Posterior cingulate gyrus (tissue), 11 donors: ENCODE results near the gene SP100.

Source experiments
- DNase-seq, 10 donors: peaks; one replicate each; pipeline versions ENCODE4 v3.0.0 to v3.0.0-alpha.2; 2020 to 2021; ENCODE audit warnings: mixed read lengths in 3 of 10
- intact Hi-C: fragments of 100-400 bp; cut with DNase I; formaldehyde crosslinking; loops from one replicate; pipeline ENCODE4 v1.15.1; 2023

Gene SP100

DNA sequence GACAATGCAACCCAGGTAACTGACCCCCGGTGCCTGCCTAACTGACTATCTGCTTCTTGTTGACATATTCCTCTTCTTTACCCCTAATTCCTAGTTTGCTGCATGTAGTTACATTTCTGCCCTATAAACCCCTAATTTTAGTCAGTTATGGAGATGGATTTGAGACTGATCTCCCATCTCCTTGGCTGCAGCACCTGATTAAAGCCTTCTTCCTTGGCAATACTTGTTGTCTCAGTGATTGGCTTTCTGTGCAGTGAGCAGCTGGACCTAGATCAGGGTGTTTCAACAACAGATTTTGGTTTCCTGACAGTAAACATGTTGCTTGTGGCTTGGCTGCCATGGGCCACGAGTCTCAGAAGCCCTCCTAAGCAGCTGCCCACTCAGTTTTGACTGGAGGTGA is 105.4 kb downstream of the SP100 start:
- intact Hi-C loops, result no loop called here
- DNase-seq, result no peak

DNA sequence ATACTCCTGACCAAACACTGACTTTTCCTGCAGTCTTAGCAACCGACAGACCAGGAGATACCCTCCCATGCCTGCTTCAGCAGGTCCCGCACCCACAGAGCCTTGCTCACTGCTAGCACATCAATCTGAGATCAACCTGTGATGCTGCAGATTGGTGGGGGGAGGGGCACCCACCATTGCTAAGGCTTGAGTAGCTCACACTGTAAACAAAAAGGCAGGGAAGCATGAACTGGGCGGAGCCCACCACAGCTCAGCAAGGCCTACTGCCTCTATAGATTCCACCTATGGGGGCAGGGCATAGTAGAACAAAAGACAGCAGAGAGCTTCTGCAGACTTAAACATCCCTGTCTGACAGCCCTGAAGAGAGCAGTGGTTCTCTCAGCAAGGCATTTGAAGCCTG is 109.7 kb downstream of the SP100 start:
- DNase-seq, result no peak
- intact Hi-C loops, result no loop called here

DNA sequence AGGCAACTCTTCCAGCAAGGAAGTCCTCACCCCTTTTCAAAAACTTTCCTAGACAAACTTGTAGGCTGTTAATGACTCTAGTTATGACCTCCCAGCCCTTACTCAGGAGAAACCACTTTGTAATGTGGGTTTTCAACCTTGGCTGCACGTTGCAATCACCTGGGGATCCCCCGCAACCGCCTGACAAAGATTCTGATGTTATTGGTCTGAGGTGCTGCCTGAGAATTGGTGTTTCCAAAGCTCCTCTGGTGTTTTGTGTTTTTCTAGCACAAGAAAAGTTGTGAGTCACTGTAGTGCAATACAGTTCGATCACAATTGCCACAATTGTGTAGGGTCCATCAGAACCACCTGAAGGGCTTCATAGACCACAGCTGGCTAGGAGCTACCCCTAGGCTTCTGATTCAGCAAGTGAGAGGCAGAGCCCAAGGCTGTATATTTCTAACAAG is 121.6 kb downstream of the SP100 start:
- intact Hi-C loops, result no loop called here
- no peak for DNase-seq

DNA sequence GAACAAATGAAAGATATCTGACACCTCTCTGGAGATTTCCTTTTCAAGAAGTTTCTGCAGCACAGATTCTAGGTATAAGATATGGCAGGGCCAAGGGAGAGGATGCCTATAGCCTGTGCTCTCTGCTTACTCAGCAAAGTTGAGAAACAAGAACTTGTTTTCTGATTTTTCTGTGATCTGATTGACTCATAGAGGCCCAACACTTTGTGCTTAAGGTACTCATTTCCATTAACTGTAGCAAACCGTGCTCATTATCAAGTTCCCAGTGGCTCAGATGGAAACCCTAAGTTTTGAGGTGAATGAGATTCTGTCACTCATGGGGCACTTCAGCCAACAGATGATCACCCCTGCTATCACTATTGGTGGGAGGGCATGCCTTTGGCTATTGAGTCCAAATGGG is 124.3 kb downstream of the SP100 start:
- no peak for DNase-seq
- intact Hi-C loops, result no loop called here

DNA sequence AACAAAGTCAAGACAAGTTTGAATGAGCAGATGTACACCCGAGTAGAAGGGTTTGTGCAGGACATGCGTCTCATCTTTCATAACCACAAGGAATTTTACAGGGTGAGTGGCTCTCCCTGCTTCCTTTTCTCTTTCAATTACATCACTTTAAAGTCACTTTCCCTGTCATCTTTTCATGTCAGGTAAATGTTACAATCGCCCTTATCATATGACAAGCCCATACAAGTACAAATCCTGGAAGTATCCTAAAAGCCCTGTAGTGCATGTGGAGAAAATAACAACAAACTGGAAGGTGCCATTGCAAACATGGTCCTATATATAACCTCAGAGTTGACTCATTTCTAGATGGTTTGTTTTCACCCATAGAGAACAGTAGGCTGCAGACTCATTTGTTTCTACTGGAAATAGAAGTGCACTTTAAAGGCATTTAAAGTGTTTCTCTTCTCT is 126.0 kb downstream of the SP100 start:
- intact Hi-C loops, result no loop called here
- DNase-seq, result no peak

DNA sequence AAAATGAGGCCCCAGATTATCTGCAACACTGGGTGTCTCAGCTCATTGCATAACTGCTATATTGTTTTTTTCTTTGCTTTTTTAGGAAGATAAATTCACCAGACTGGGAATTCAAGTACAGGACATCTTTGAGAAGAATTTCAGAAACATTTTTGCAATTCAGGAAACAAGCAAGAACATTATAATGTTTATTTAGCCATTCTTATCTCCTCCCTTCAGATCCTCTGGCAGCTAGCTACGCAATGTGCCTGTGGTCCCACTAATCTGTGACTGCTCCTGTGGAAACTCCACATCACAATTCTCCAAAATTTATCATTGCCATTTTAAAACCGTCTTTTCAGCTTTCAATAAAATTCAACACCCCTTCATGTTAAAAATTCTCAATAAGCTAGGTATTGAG is 126.8 kb downstream of the SP100 start:
- intact Hi-C loops, result no loop called here
- DNase-seq, result no peak

DNA sequence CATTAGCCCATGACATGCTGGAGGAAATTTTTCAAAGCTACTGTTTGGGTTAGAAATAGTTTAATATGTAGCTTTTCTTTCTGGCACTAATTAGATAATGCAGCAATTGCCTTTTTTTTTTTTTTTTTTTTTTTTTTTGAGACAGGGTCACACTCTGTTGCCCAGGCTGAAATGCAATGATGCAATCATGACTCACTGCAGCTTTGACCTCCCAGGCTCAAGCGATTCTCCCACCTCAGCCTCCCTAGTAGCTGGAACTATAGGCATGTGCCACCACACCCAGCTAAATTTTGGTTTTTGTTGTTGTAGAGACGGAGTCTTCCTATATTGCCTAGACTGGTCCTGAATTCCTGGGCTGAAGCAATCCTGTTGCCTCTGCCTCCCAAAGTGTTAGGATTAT is 136.2 kb downstream of the SP100 start:
- DNase-seq, result no peak
- intact Hi-C loops, result no loop called here

DNA sequence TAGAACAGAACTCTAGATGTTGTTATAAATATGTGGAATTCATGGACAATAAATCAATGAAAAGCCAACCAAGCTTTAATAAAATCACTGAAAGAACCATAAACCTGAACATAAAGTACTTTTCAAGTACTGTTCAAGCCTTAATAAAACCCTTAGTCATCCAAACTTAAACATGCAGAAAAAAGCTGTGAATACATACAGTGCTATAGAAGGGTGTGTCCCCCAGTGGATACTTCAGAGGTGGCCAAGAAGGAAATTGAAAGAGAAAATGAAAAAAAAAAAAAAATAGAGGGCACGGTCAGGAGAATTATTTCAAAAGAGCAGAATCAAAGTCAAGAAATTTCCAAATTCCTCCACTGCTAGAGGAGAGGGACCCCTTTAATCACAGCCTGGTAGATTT is 141.1 kb downstream of the SP100 start:
- no peak for DNase-seq
- intact Hi-C loops, result no loop called here

DNA sequence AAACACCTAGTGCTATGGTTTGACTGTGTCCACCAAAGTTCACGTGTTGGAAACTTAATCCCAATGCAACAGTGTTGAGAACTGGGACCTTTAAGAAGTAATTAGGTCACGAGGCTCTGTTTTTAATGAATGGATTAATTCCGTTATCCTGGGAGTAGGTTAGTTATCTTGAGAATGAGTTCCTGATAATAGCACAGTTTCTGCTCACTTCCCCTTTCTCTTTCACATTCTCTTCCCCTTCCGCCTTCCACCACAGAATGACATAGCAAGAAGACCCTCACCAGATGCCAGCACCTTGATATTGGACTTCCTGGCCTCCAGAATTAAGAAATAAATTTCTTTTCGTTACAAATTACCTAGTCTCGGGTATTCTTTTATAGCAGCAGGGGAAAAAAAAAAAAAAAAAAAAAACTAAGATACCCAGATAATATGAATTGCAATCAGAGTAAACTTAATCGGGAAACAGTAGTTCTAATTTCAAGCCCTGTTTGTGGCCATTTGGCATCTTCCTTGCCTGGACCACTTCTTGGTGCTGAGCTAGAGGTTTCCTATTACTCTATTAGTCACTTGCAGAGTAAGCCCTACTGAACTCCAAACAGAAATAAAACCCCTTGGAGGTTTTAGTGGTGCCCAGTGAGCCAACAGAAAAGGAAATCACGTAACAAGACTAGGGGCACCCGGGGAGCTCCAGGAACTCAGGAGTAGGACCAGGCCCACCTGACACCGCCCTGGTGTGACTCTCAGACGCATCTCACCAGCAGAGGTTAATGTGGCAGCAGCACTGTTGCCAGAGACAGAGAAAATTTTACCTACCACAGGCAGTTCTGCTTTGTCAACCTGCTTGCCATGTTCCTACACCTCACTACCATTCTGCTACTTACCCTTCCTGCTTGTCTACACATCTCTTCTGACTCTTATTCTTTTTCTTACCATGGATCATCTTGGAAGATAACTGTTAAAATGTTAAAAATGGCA is 149.1 kb downstream of the SP100 start:
- intact Hi-C loops, result no loop called here
- no peak for DNase-seq

DNA sequence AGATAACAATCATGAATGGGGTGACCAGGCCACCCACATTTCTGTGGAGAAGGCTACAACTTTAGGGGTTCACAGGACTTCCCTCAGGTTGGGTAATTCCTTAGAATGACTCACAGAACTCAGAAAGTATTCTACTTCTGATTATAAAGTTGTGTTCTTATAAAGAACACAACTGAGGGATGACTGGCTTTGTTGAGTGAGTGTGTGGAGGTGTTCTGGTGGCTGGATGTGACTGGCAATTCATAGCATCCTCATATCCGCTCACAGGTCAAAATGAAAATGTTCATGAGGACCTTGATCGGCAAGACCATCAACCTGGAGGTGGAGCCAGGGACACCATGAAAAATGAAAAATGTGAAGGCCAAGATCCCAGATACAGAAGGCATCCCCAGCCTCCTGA is 153.3 kb downstream of the SP100 start:
- no peak for DNase-seq
- intact Hi-C loops, result no loop called here

DNA sequence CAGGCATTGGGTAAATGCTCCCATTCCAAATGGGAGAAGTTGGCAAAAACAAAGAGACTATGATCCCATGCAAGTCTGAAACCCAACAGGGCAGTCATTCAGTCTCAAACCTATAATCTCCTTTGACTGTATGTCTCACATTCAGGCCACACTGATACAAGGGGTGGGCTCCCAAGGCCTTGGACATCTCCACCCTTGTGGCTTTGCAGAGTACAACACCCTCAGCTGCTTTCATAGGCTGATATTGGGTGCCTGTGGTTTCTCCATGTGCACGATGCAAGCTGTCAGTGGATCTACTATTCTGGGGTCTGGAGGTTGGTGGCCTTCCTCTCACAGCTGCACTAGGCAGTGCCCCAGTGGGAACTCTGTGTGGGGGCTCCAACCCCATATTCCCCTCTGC is 155.0 kb downstream of the SP100 start:
- intact Hi-C loops, result no loop called here
- no peak for DNase-seq

DNA sequence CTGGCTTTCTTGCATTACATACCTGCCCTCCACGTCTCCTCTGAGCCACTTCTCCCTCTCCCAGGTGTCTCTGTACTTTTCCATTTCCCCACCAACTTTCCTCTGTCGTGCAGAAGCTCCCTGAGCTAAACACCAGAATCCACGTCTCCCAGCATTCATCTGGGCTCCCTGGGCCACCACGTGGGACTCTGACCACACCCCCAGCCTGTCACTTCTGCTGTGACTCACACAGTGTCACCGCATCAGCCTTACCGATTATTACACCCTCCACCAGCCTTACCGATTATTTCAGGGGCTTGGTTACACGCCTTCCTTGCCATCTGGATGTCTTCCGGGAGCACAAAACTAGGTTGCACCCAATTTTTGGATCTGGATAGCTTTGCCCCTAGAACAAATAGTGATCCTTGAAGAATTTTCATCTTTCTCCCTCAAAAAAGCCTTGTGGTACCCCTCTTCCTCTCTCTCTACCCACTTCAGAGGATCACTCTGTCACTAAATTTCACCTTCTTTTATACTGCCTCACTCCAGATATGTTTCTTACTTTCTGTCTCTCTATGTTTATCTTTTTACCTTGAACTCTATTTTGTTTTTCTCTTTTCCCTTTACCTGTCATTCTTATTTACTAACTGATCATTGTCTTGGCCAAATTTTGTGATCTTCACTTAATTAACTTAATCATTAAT is 159.8 kb downstream of the SP100 start:
- intact Hi-C loops, result no loop called here
- DNase-seq, result no peak

DNA sequence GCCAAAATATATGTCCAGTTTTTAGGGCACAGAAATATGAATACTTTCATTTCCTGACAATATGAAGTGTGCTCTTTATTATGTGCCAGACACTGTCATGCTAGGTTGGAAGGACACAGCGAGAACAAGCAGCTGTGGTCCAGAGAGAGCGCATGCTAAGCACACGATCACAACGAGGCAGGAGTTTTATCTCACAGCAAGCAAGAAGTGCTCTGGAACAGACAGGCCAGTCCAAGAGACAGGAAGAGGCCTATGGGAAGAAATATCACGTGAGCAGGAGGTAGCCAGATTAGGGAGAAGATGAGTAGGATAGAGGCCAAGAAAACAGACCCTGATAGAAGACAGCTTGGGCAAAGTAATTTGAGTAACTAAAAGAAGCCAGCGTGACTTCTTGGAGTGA is 161.1 kb downstream of the SP100 start:
- DNase-seq, result no peak
- intact Hi-C loops, result no loop called here

DNA sequence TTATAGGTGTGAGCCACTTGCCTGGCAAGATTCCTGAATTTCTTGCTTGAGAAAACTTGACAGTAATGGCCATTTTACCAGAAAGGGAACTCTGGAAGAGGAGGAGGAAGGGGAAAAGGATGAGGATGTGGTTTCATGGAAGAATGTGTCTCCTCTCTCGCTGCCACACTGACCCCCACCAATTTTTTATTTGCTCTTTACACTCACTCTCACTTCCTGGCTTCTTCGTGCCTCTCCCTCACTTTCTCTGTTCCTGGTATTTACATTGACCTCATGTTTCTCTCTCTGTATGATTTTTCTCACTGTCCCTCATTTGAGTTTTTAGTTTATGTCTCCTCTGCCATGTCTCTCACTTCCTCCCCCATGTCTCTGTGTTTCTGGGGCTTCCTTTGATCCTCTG is 162.1 kb downstream of the SP100 start:
- no peak for DNase-seq
- intact Hi-C loops, result no loop called here

DNA sequence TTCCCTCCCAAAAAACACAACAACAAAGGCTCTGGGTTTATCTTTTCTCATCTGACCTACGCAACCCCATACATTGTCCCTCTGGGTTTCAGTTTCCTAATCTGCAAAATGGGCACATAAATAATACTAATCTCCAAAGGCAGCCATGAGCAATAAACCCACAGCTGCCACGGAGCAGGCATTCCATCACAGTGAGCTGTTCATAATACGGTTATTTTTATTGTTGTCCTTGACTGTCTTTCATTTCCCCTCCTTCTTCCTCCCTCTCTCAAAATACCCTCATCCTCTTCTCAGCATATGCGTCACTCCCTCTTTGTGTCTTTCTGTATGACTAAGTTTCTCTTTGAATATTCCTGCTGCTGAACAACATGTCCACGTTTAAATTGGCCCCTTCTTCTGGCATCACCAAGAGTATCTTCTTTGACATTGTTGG is 166.9 kb downstream of the SP100 start:
- no peak for DNase-seq
- intact Hi-C loops, result no loop called here

DNA sequence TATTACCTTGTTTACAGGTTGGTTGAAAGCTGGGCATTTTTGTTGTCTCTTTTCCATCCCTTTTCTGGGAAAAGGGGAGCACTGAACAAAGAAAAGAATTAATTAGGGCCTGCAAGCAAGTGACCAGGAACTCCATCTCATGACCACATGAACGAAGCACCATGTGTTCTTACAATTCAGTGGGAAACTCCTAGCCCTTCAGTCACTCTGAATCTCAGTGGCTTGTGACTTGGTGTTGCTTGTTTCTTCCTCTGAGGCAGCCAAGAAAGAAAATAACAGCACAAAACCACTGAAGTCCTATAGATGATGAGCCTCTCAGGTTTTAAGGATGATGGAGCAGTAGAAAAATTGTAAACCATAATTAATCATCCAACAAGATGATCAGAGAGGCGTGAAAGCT is 167.6 kb downstream of the SP100 start:
- DNase-seq, result no peak
- intact Hi-C loops, result no loop called here

DNA sequence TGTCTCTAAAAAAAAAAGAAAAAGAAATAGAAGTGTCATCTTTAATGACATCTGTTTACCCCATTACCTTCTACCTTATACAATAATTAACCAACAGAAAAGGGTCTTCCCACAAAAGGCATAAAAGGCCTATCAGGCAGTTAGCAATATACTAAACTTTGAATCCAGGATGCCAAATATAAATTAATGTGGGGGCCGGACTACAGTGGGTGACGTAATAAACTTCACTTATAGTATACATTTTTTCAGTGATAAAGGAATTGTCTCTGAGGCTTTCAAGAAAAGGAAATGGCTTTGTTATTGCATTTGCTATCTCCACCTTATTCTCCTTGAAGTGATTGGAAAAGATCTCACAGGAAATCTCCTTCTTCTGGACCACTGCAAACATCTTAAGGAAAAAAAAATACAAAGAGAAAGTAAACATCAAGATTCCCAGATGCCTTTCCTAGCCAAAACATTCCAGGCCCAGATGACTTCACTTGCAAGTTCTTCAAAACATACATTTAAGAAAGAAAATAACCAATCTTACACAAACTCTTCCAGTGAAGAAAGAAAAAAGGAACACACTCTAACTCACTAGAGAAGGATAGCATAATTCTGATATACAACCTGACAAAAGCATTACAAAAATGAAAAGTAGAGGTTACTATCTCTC is 170.5 kb downstream of the SP100 start:
- intact Hi-C loops, result no loop called here
- DNase-seq, result no peak

DNA sequence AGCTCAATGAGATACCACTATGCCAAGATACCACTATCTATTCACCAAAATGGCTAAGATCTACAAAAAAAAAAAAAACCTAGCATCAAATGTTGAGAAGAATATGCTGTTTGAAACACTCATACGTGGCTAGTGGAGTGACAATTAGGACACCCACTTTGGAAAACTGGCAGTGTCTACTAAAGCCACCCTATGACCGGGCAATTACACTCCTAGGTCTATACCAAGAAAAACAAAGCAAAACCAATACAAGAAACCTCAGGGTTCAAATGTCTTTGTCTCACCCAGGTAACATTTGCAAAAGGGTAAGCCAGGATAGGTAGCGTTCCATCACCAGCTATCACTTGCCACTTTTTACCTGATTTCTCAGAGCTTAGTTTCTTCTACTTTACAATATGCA is 173.0 kb downstream of the SP100 start:
- no peak for DNase-seq
- intact Hi-C loops, result no loop called here

DNA sequence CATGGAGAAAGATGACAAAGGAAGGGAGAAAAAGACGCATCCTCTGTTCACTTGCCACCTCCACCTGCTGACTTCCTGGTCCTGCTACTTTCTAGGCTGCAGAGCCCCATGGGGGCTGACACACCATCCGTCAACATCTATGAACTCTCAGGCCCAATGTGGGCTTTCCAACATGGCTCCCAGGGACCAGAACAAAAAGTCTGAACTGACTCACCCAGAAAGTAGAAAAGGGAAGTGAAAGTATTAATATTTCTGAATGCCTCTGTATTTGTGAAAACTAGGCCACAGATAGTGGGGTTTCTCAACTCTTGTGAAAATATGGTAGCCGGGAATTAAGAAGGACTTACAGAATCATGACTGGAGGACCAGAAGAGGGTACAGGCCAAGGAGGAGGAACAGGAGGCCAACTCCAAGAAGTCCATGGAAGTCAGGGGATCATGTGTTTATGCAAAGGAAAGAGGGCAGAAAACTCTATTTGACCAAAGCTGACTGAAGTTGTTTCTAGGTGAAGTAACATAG is 173.6 kb downstream of the SP100 start:
- peak in 1 of 10 donors; percentile 25 for DNase-seq
- intact Hi-C loops, result no loop called here

DNA sequence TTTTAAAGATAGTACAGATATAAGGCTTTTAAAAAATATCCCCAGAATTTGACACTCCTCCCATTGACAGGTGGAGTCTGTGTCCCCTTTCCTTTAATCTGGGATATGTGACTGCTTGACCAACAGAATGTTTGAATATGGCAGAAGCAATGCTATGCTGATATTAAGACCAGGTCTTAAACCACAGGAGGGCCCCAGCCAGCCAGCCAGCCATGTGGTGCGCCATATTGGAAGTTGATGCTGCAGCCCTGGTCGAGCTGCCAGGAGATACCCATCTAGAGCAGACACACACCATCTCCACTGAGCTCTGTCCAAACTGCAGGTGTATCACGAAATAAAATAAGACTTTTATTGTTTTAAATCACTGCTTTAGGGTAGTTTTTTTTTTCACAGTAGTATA is 174.3 kb downstream of the SP100 start:
- DNase-seq, result peak in 2 of 10 donors; percentile 25 to 41
- intact Hi-C loops, result no loop called here

DNA sequence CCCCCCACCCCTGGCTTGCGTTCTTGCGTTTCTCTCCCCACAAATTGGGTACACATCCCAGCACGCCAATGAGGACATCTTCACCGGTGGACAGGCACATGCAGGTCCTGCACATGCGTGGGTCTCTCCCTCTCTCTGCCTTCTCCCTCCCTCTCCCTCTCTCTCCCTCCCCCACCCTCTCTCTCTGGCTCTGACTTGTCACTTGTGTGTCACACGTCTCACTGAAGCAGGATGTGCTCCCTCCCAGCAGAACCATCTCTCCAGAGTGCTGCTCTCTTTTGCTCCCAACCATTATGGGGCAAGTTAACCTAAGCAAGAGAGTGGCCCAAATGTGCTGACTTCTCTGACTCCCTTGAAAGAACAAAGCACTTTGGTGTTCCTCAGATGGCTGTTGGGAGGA is 175.8 kb downstream of the SP100 start:
- no peak for DNase-seq
- intact Hi-C loops, result no loop called here
